Sigmoid colon (tissue), 7 donors: Measurements from ENCODE around the gene PITX3. TPM values are rescaled to one million over a fixed set of nuclear protein-coding genes. Genes with fewer than 3 reads are reported as not detected.

Experiments used
- DNase-seq: peaks from one replicate; pipeline ENCODE4 v3.0.0-alpha.2; 2019
- H3K27ac ChIP-seq, 4 donors: fragments of 200-600 bp; sonication (generic); one replicate each; pipeline ENCODE4 v1.5.1; 2016 to 2019; ENCODE audit warnings: mild to moderate bottlenecking in 1 of 4
- H3K27me3 ChIP-seq, 3 donors: fragments of 200-600 bp; sonication (generic); one replicate each; pipeline ENCODE4 v1.5.1; 2019; ENCODE audit warnings: mild to moderate bottlenecking in 1 of 3
- H3K36me3 ChIP-seq, 4 donors: fragments of 200-600 bp; sonication (generic); one replicate each; pipeline ENCODE4 v1.5.1; 2016 to 2019
- H3K4me1 ChIP-seq, 4 donors: fragments of 200-600 bp; sonication (generic); one replicate each; pipeline ENCODE4 v1.5.1; 2017 to 2019
- H3K4me3 ChIP-seq, 4 donors: fragments of 200-600 bp; sonication (generic); one replicate each; pipeline ENCODE4 v1.5.1; 2017 to 2019; ENCODE audit warnings: mild to moderate bottlenecking in 2 of 4, moderate library complexity in 1 of 4
- H3K9me3 ChIP-seq, 4 donors: fragments of 200-600 bp in 3 of 4; sonication (generic) in 3 of 4; one replicate each; pipeline versions ENCODE4 v1.5.1 to v1.6.1; 2013 to 2019
- CTCF ChIP-seq, 4 experiments: fragments of 450-650 bp in 3 of 4; fragments of 200-600 bp in 1 of 4; IDR thresholded peaks; one replicate each; pipeline ENCODE4 v1.5.1; 2016 to 2019; ENCODE audit warnings: antibody characterized with exemption in 4 of 4, mild to moderate bottlenecking in 3 of 4, moderate library complexity in 2 of 4
- EP300 ChIP-seq, 4 donors: sonication (generic); formaldehyde crosslinking; IDR thresholded peaks; one replicate each; pipeline ENCODE4 v1.6.1; 2017; ENCODE audit warnings: antibody characterized with exemption in 4 of 4
- POLR2A ChIP-seq, 2 donors: fragments of 450-650 bp; IDR thresholded peaks; one replicate each; pipeline ENCODE4 v1.6.1; 2016; ENCODE audit warnings: antibody characterized with exemption in 2 of 2, mild to moderate bottlenecking in 2 of 2, moderate library complexity in 2 of 2
- POLR2AphosphoS5 ChIP-seq, 4 donors: sonication (generic); formaldehyde crosslinking; IDR thresholded peaks; one replicate each; pipeline ENCODE4 v1.6.1; 2017; ENCODE audit warnings: antibody characterized with exemption in 4 of 4
- WGBS, 2 donors: extraction: QIAGEN DNeasy Blood & Tissue Kit; methylation state at CpG; one replicate each; pipeline ENCODE4 v1.1.7; 2013; 5-methylcytosine and 5-hydroxymethylcytosine counted together
- intact Hi-C: fragments of 100-400 bp; cut with DNase I; formaldehyde crosslinking; loops from one replicate; pipeline ENCODE4 v1.15.1; 2023
- polyA plus RNA-seq, 3 donors: library from polyadenylated mRNA; stranded (reverse); fragments of 200-250 nt; gene quantifications; one replicate each; pipeline ENCODE4 v1.2.3, GENCODE V29; 2013
- total RNA-seq, 4 donors: library from RNA; depleted of rRNA; stranded (reverse); fragments of >200 nt; gene quantifications; one replicate each; pipeline ENCODE4 v1.1.0, GENCODE V29; 2016
- donor health status: healthy with polysubstance abuse.
- donor health status: Bipolar disorder and iron deficiency.
- donor health status: healthy.

PITX3 gene
- total and polyA plus RNA-seq, 7 donors, result not detected

GRCh38 chr10:102287538-102287937 is 46.2 kb upstream of the PITX3 start:
- Histone ChIP-seq H3K9me3 (no peaks in the 10 kb centered on the region), H3K27me3 (no peaks in the 10 kb centered on the region), H3K4me1 (peaks cover 0 to 13% (median 8%) of the 10 kb centered on the region in 4 donors), H3K36me3 (no peaks in the 10 kb centered on the region), H3K27ac (no peak overlapping the region), H3K4me3 (no peak overlapping the region)
- intact Hi-C loops, result no loop called here
- TF ChIP-seq POLR2A (IDR thresholded peaks at IDR 0.05), result no peak
- no peak for TF ChIP-seq POLR2AphosphoS5 (IDR thresholded peaks at IDR 0.05)
- TF ChIP-seq EP300 (IDR thresholded peaks at IDR 0.05), result no peak
- TF ChIP-seq CTCF (IDR thresholded peaks at IDR 0.05), result no peak
- no peak for DNase-seq

GRCh38 chr10:102286216-102286615 is 44.9 kb upstream of the PITX3 start:
- no peaks in the 10 kb centered on the region for H3K9me3 ChIP-seq
- H3K27ac ChIP-seq, result no peak overlapping the region
- no peak for DNase-seq
- peaks cover 0 to 8% (median 5%) of the 10 kb centered on the region in 4 donors for H3K4me1 ChIP-seq
- TF ChIP-seq EP300 (IDR thresholded peaks at IDR 0.05) (no peak), POLR2AphosphoS5 (IDR thresholded peaks at IDR 0.05) (no peak), CTCF (IDR thresholded peaks at IDR 0.05) (no peak), POLR2A (IDR thresholded peaks at IDR 0.05) (no peak)
- H3K27me3 ChIP-seq, result no peaks in the 10 kb centered on the region
- 77 to 84% methylated on average over 2 of the region's 2 CpGs for WGBS, 2 donors
- intact Hi-C loops, result no loop called here
- H3K4me3 ChIP-seq, result no peak overlapping the region
- no peaks in the 10 kb centered on the region for H3K36me3 ChIP-seq

GRCh38 chr10:102285133-102285532 is 43.8 kb upstream of the PITX3 start:
- intact Hi-C loops, result no loop called here
- H3K4me1 ChIP-seq, result peaks cover 0 to 15% (median 11%) of the 10 kb centered on the region in 4 donors
- H3K27me3 ChIP-seq, result no peaks in the 10 kb centered on the region
- H3K36me3 ChIP-seq, result no peaks in the 10 kb centered on the region
- H3K9me3 ChIP-seq, result no peaks in the 10 kb centered on the region
- TF ChIP-seq POLR2A (IDR thresholded peaks at IDR 0.05) (no peak), POLR2AphosphoS5 (IDR thresholded peaks at IDR 0.05) (no peak), CTCF (IDR thresholded peaks at IDR 0.05) (no peak), EP300 (IDR thresholded peaks at IDR 0.05) (no peak)
- no peak for DNase-seq
- H3K4me3 ChIP-seq, result no peak overlapping the region
- WGBS, 2 donors, result 92 to 93% methylated on average over 2 of the region's 2 CpGs
- no peak overlapping the region for H3K27ac ChIP-seq

GRCh38 chr10:102284531-102284930 is 43.2 kb upstream of the PITX3 start:
- intact Hi-C loops, result no loop called here
- Histone ChIP-seq H3K4me1 (peaks cover 0 to 21% (median 13%) of the 10 kb centered on the region in 4 donors), H3K27ac (no peak overlapping the region), H3K36me3 (no peaks in the 10 kb centered on the region), H3K4me3 (no peak overlapping the region), H3K9me3 (no peaks in the 10 kb centered on the region), H3K27me3 (no peaks in the 10 kb centered on the region)
- DNase-seq, result no peak
- no peak for TF ChIP-seq EP300 (IDR thresholded peaks at IDR 0.05)
- no peak for TF ChIP-seq CTCF (IDR thresholded peaks at IDR 0.05)
- TF ChIP-seq POLR2A (IDR thresholded peaks at IDR 0.05), result no peak
- no peak for TF ChIP-seq POLR2AphosphoS5 (IDR thresholded peaks at IDR 0.05)
- 91 to 98% methylated on average over 2 of the region's 2 CpGs for WGBS, 2 donors

GRCh38 chr10:102283890-102284289 is 42.6 kb upstream of the PITX3 start:
- TF ChIP-seq POLR2A (IDR thresholded peaks at IDR 0.05) (no peak), CTCF (IDR thresholded peaks at IDR 0.05) (no peak), EP300 (IDR thresholded peaks at IDR 0.05) (no peak), POLR2AphosphoS5 (IDR thresholded peaks at IDR 0.05) (no peak)
- no peak overlapping the region for H3K27ac ChIP-seq
- H3K4me3 ChIP-seq, result no peak overlapping the region
- H3K27me3 ChIP-seq, result no peaks in the 10 kb centered on the region
- 61 to 77% methylated on average over 2 of the region's 2 CpGs for WGBS, 2 donors
- H3K36me3 ChIP-seq, result no peaks in the 10 kb centered on the region
- no peak for DNase-seq
- intact Hi-C loops, result no loop called here
- H3K9me3 ChIP-seq, result no peaks in the 10 kb centered on the region
- H3K4me1 ChIP-seq, result peaks cover 0 to 21% (median 13%) of the 10 kb centered on the region in 4 donors
